Measurements from ENCODE around the gene ILF2. TPM values are rescaled to one million over a fixed set of nuclear protein-coding genes. Genes with fewer than 3 reads are reported as not detected.

Gene ILF2
- total and polyA plus RNA-seq, 2 experiments from 2014 or later, result 174 to 180 TPM

GRCh38 chr1:153649863-153650235, 20.9 kb downstream of the ILF2 start:
- Histone ChIP-seq H3K9ac (no peak overlapping the region), H3K36me3 (ENCODE audit: low read depth) (peaks cover 14% of the 10 kb centered on the region), H3K9me3 (ENCODE audit: low read depth) (no peaks in the 10 kb centered on the region), H4K20me1 (ENCODE audit: insufficient read depth) (no peaks in the 10 kb centered on the region), H3K4me3 (no peak overlapping the region), H3K27me3 (replicated peaks; ENCODE audit: insufficient read depth) (no peaks in the 10 kb centered on the region), H3K4me2 (ENCODE audit: unreplicated experiment) (no peak overlapping the region), H3K9me2 (ENCODE audit: insufficient read depth) (no peaks in the 10 kb centered on the region), H3F3A (ENCODE audit: insufficient read depth) (peaks cover 28% of the 10 kb centered on the region), H3K79me2 (ENCODE audit: insufficient read depth) (no peaks in the 10 kb centered on the region), H3K4me1 (ENCODE audit: insufficient read depth) (peaks cover 11% of the 10 kb centered on the region), H2AFZ (no peak overlapping the region), H3K27ac (no peak overlapping the region)
- 96 to 100% methylated on average over 2 of the region's 2 CpGs for WGBS, 2 experiments (ENCODE audit: low coverage in 1 of 2, low lambda C conversion rate in 2 of 2, missing lambda C conversion rate in 2 of 2)
- TF ChIP-seq EZH2phosphoT487 (IDR thresholded peaks at IDR 0.05; ENCODE audit: insufficient read depth, low read depth) (no peak), EZH2 (IDR thresholded peaks at IDR 0.05; ENCODE audit: insufficient read depth, poor library complexity, severe bottlenecking) (no peak)
- DNase-seq, result no peak
- in situ Hi-C loops (cut with MboI), result no loop called here

- Histone ChIP-seq H3K9me2 (ENCODE audit: insufficient read depth) (no peaks in the 10 kb centered on the region), H3F3A (ENCODE audit: insufficient read depth) (peaks cover 31% of the 10 kb centered on the region), H3K4me2 (ENCODE audit: unreplicated experiment) (no peak overlapping the region), H3K4me1 (ENCODE audit: insufficient read depth) (peaks cover 11% of the 10 kb centered on the region), H3K79me2 (ENCODE audit: insufficient read depth) (peaks cover 2% of the 10 kb centered on the region; the same call in 1 of the 2 replicates), H4K20me1 (ENCODE audit: insufficient read depth) (no peaks in the 10 kb centered on the region), H3K27me3 (replicated peaks; ENCODE audit: insufficient read depth) (no peaks in the 10 kb centered on the region), H3K9ac (no peak overlapping the region), H3K9me3 (ENCODE audit: low read depth) (no peaks in the 10 kb centered on the region), H3K36me3 (ENCODE audit: low read depth) (peaks cover 19% of the 10 kb centered on the region), H2AFZ (no peak overlapping the region), H3K4me3 (no peak overlapping the region), H3K27ac (no peak overlapping the region)
- in situ Hi-C loops (cut with MboI), result no loop called here
- WGBS, 2 experiments (ENCODE audit: low coverage in 1 of 2, low lambda C conversion rate in 2 of 2, missing lambda C conversion rate in 2 of 2), result 19 to 29% methylated on average over 3 of the region's 3 CpGs
- TF ChIP-seq EZH2phosphoT487 (IDR thresholded peaks at IDR 0.05; ENCODE audit: insufficient read depth, low read depth), result no peak
- DNase-seq, result no peak
These were observed 21.5 kb downstream of the ILF2 start for GRCh38 chr1:153649137-153649862.

- 81% methylated on average over 10 of the region's 10 CpGs for WGBS, 2 experiments (ENCODE audit: low coverage in 1 of 2, low lambda C conversion rate in 2 of 2, missing lambda C conversion rate in 2 of 2)
- TF ChIP-seq EZH2phosphoT487 (IDR thresholded peaks at IDR 0.05; ENCODE audit: insufficient read depth, low read depth), result no peak
- no peak for TF ChIP-seq EZH2 (IDR thresholded peaks at IDR 0.05; ENCODE audit: insufficient read depth, poor library complexity, severe bottlenecking)
- Histone ChIP-seq H3K79me2 (ENCODE audit: insufficient read depth) (peaks cover 9% of the 10 kb centered on the region; the same call in 1 of the 2 replicates), H3K27me3 (replicated peaks; ENCODE audit: insufficient read depth) (no peaks in the 10 kb centered on the region), H3K9ac (no peak overlapping the region), H3F3A (ENCODE audit: insufficient read depth) (peaks cover 34% of the 10 kb centered on the region), H3K4me2 (ENCODE audit: unreplicated experiment) (no peak overlapping the region), H3K9me3 (ENCODE audit: low read depth) (no peaks in the 10 kb centered on the region), H3K36me3 (ENCODE audit: low read depth) (peaks cover 31% of the 10 kb centered on the region), H2AFZ (no peak overlapping the region), H3K4me3 (no peak overlapping the region), H3K4me1 (ENCODE audit: insufficient read depth) (peaks cover 7% of the 10 kb centered on the region), H4K20me1 (ENCODE audit: insufficient read depth) (no peaks in the 10 kb centered on the region), H3K9me2 (ENCODE audit: insufficient read depth) (no peaks in the 10 kb centered on the region), H3K27ac (no peak overlapping the region)
- in situ Hi-C loops (cut with MboI), result no loop called here
- no peak for DNase-seq
These were observed 22.7 kb downstream of the ILF2 start for GRCh38 chr1:153648000-153648643.

GRCh38 chr1:153647346-153647714, 23.5 kb downstream of the ILF2 start:
- no peak overlapping the region for H3K4me2 ChIP-seq (ENCODE audit: unreplicated experiment)
- no peak for DNase-seq
- H3K9me3 ChIP-seq (ENCODE audit: low read depth), result no peaks in the 10 kb centered on the region
- H3K27me3 ChIP-seq (replicated peaks; ENCODE audit: insufficient read depth), result no peaks in the 10 kb centered on the region
- in situ Hi-C loops (cut with MboI), result no loop called here
- H3K36me3 ChIP-seq (ENCODE audit: low read depth), result peaks cover 39% of the 10 kb centered on the region
- TF ChIP-seq EZH2phosphoT487 (IDR thresholded peaks at IDR 0.05; ENCODE audit: insufficient read depth, low read depth), result no peak
- TF ChIP-seq EZH2 (IDR thresholded peaks at IDR 0.05; ENCODE audit: insufficient read depth, poor library complexity, severe bottlenecking), result no peak
- H3K4me3 ChIP-seq, result no peak overlapping the region
- H3K79me2 ChIP-seq (ENCODE audit: insufficient read depth), result peaks cover 16% of the 10 kb centered on the region
- H3K9ac ChIP-seq, result no peak overlapping the region
- no peak overlapping the region for H3K27ac ChIP-seq
- no peaks in the 10 kb centered on the region for H3K9me2 ChIP-seq (ENCODE audit: insufficient read depth)
- WGBS, 2 experiments (ENCODE audit: low coverage in 1 of 2, low lambda C conversion rate in 2 of 2, missing lambda C conversion rate in 2 of 2), result 34 to 38% methylated on average over 2 of the region's 2 CpGs
- H3K4me1 ChIP-seq (ENCODE audit: insufficient read depth), result no peaks in the 10 kb centered on the region
- H2AFZ ChIP-seq, result no peak overlapping the region
- peaks cover 30% of the 10 kb centered on the region for H3F3A ChIP-seq (ENCODE audit: insufficient read depth)
- H4K20me1 ChIP-seq (ENCODE audit: insufficient read depth), result no peaks in the 10 kb centered on the region

Measured in GM23248 (cell line).